CD4-positive, alpha-beta T cell (primary cell): Measurements from ENCODE around the gene CRLF3. TPM values are rescaled to one million over a fixed set of nuclear protein-coding genes. Genes with fewer than 3 reads are reported as not detected.
"Not testable (repeated sequence)": the region's sequence is repeated elsewhere in the genome, so short reads cannot be mapped to it uniquely, and the experiment has no call there.

Experiments used
- ATAC-seq: fragments of 200-7000 bp; cut with Tn5 transposase; one replicate; pipeline ENCODE4 v1.10.0; 2022; ENCODE audit warnings: mild to moderate bottlenecking; ENCODE audit not compliant: poor library complexity
- CTCF ChIA-PET: fragments of 350-600 bp; sonication (Branson Sonifier 250); formaldehyde crosslinking; loops from one replicate; lab custom pipeline; 2021; ENCODE audit warnings: antibody characterized with exemption, inconsistent platforms; lab: Charles Lee
- POLR2A ChIA-PET: fragments of 350-600 bp; sonication (Branson Sonifier 250); formaldehyde crosslinking; loops from one replicate; lab custom pipeline; 2021; ENCODE audit warnings: antibody characterized with exemption, inconsistent platforms; lab: Charles Lee
- DNase-seq, 14 experiments: peaks; one replicate each; pipeline ENCODE4 v3.0.0-alpha.2; 2013 to 2020; ENCODE audit warnings: mixed read lengths in 2 of 14
- H3K27ac ChIP-seq, 2 donors: one replicate each; pipeline versions ENCODE4 v1.5.1 to v1.7.0; 2013; ENCODE audit warnings: low read length in 2 of 2, low read depth in 1 of 2, mild to moderate bottlenecking in 1 of 2
- H3K27me3 ChIP-seq, 2 experiments: 1 replicate in 1 of 2; 2 replicates in 1 of 2; pipeline versions ENCODE4 v1.6.1 to v1.7.0; 2013; ENCODE audit warnings: low read length in 2 of 2, control low read depth in 1 of 2, mild to moderate bottlenecking in 1 of 2, moderate library complexity in 1 of 2; ENCODE audit not compliant: insufficient read depth in 2 of 2, control insufficient read depth in 1 of 2
- H3K36me3 ChIP-seq: one replicate; pipeline ENCODE4 v1.6.1; 2013; ENCODE audit warnings: low read length, control low read depth; ENCODE audit not compliant: insufficient read depth
- H3K4me1 ChIP-seq: one replicate; pipeline ENCODE4 v1.6.1; 2013; ENCODE audit warnings: low read length, control low read depth; ENCODE audit not compliant: insufficient read depth
- H3K4me3 ChIP-seq: one replicate; pipeline ENCODE4 v1.5.1; 2013; ENCODE audit warnings: mild to moderate bottlenecking, low read length, moderate library complexity
- H3K9me3 ChIP-seq, 2 experiments: 1 replicate in 1 of 2; 2 replicates in 1 of 2; pipeline versions ENCODE4 v1.6.1 to v1.7.0; 2013; ENCODE audit warnings: low read length in 2 of 2, mild to moderate bottlenecking in 2 of 2, control low read depth in 1 of 2, moderate library complexity in 1 of 2; ENCODE audit not compliant: control insufficient read depth in 1 of 2, insufficient read depth in 1 of 2
- H3K27ac Mint-ChIP-seq: one replicate; pipeline ENCODE4 v1.8.0; 2020; ENCODE audit warnings: mixed read lengths
- H3K27me3 Mint-ChIP-seq: one replicate; pipeline ENCODE4 v1.8.0; 2021; ENCODE audit warnings: mixed read lengths
- H3K36me3 Mint-ChIP-seq: one replicate; pipeline ENCODE4 v1.8.0; 2021; ENCODE audit warnings: low read depth, mixed read lengths
- H3K4me1 Mint-ChIP-seq: one replicate; pipeline ENCODE4 v1.8.0; 2021; ENCODE audit warnings: low read depth, mixed read lengths
- H3K4me3 Mint-ChIP-seq: one replicate; pipeline ENCODE4 v1.8.0; 2020; ENCODE audit warnings: mild to moderate bottlenecking, mixed read lengths
- H3K9me3 Mint-ChIP-seq: one replicate; pipeline ENCODE4 v1.8.0; 2020; ENCODE audit warnings: mixed read lengths
- CTCF ChIP-seq: fragments of 200-600 bp; IDR thresholded peaks from one replicate; pipeline ENCODE4 v1.8.0; 2022; ENCODE audit warnings: antibody characterized with exemption, mild to moderate bottlenecking
- intact Hi-C, 2 experiments: fragments of 100-400 bp; cut with DNase I in 1 of 2; cut with micrococcal nuclease in 1 of 2; formaldehyde crosslinking; loops; one replicate each; pipeline versions ENCODE4 v1.15.1 to v1.9.0; 2023 to 2025; cut with DNase I, micrococcal nuclease
- total RNA-seq, 174 experiments: library from RNA in 2 of 174; stranded (reverse) in 2 of 174; gene quantifications; one replicate each; pipeline ENCODE4 v1.2.3 and lab custom pipeline; 2021 to 2026

Gene CRLF3
- total RNA-seq, 2 experiments from 2014 or later, result 60.9 to 62.9 TPM

GRCh38 chr17:30761060-30761459, 63.4 kb downstream of the CRLF3 start:
- Mint-ChIP-seq H3K36me3 (peaks cover 39% of the 10 kb centered on the region), H3K27ac (no peak overlapping the region), H3K4me3 (no peak overlapping the region), H3K27me3 (no peaks in the 10 kb centered on the region), H3K9me3 (no peaks in the 10 kb centered on the region), H3K4me1 (no peaks in the 10 kb centered on the region)
- Histone ChIP-seq H3K4me3 (no peak overlapping the region), H3K27me3 (no peaks in the 10 kb centered on the region), H3K4me1 (no peaks in the 10 kb centered on the region), H3K36me3 (peaks cover 15% of the 10 kb centered on the region), H3K9me3 (no peaks in the 10 kb centered on the region), H3K27ac (no peak overlapping the region)
- ChIA-PET CTCF (interaction anchor here (0.6 kb wide), 1 partner anchor 10 kb away, joined by 3 read pairs; no protein-coding TSS in a partner anchor), POLR2A (no interaction called here)
- no peak for ATAC-seq
- intact Hi-C loops, result no loop called here
- TF ChIP-seq CTCF, result no peak
- no peak for DNase-seq

GRCh38 chr17:30753291-30753690, 71.2 kb downstream of the CRLF3 start:
- H3K4me3 Mint-ChIP-seq, DNase-seq, H3K27ac ChIP-seq, H3K9me3 ChIP-seq, H3K9me3 Mint-ChIP-seq, H3K4me3 ChIP-seq, H3K27ac Mint-ChIP-seq, CTCF ChIA-PET, H3K4me1 Mint-ChIP-seq, intact Hi-C loops, POLR2A ChIA-PET, ATAC-seq, H3K4me1 ChIP-seq, H3K27me3 Mint-ChIP-seq, H3K27me3 ChIP-seq: not testable (repeated sequence)
- peaks cover 12% of the 10 kb centered on the region for H3K36me3 ChIP-seq
- peaks cover 35% of the 10 kb centered on the region for H3K36me3 Mint-ChIP-seq

DNA sequence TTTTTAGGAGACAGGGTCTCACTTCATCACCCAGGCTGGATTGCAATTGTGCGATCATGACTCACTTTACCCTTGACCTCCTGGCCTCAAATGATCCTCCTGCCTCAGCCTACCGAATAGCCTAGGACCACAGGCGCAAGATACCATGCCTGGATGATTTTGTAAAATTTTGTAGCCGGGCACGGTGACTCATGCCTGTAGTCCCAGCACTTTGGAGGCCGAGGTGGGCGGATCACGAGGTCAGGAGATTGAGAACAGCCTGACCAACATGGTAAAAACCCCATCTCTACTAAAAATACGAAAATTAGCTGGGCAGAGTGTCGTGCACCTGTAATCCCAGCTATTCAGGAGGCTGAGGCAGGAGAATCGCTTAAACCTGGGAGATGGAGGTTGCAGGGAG, 73.5 kb downstream of the CRLF3 start:
- H3K4me3 ChIP-seq, H3K27me3 ChIP-seq, H3K4me1 Mint-ChIP-seq, intact Hi-C loops, H3K27ac Mint-ChIP-seq, DNase-seq, H3K9me3 ChIP-seq, H3K27ac ChIP-seq, ATAC-seq, CTCF ChIA-PET, POLR2A ChIA-PET, H3K27me3 Mint-ChIP-seq, H3K4me3 Mint-ChIP-seq, H3K9me3 Mint-ChIP-seq, H3K4me1 ChIP-seq: not testable (repeated sequence)
- H3K36me3 ChIP-seq, result peaks cover 15% of the 10 kb centered on the region
- peaks cover 33% of the 10 kb centered on the region for H3K36me3 Mint-ChIP-seq

DNA sequence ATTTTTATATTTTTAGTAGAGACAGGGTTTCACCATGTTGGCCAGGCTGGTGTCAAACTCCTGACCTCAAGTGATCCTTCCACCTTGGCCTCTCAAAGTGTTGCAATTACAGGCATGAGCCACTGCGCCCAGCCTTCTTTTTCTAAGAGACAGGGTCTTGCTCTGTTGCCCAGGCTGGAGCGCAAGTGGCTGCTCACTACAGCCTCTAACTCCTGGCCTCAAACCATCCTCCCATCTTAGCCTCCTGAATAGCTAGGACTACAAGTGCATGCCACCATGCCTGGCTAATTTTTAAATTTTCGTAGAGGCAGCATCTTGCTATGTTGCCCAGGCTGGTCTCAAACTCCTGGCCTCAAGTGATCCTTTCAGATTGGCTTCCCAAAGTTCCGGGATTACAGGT, 76.9 kb downstream of the CRLF3 start:
- H3K9me3 ChIP-seq, H3K4me1 ChIP-seq, DNase-seq, H3K27me3 Mint-ChIP-seq, POLR2A ChIA-PET, H3K4me3 Mint-ChIP-seq, ATAC-seq, H3K4me1 Mint-ChIP-seq, H3K27ac ChIP-seq, CTCF ChIA-PET, intact Hi-C loops, H3K27ac Mint-ChIP-seq, H3K4me3 ChIP-seq, H3K9me3 Mint-ChIP-seq, H3K27me3 ChIP-seq: not testable (repeated sequence)
- H3K36me3 Mint-ChIP-seq, result peaks cover 38% of the 10 kb centered on the region
- H3K36me3 ChIP-seq, result peaks cover 13% of the 10 kb centered on the region

DNA sequence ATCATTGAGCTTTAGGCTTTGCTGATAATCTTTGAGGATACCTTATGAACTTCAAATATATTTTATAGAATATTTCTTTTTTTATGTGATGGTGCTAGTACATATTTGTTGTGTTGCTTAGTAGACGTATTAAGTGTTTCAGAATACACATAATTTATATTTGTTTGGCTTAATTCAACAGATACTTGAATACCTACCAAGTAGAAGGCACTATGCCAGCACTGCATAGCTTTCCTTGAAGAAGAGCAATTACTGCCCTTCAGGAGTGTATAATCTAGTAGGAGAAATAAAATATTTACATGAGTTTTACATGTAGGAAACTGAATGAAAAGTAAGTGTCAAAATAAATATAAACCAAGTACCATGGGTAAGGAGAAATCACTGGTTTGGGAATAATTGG, 81.8 kb downstream of the CRLF3 start:
- peaks cover 40% of the 10 kb centered on the region for H3K36me3 Mint-ChIP-seq
- H3K4me1 ChIP-seq, H3K36me3 ChIP-seq, H3K27ac Mint-ChIP-seq, ATAC-seq, H3K4me3 Mint-ChIP-seq, H3K27me3 ChIP-seq, H3K4me1 Mint-ChIP-seq, POLR2A ChIA-PET, CTCF ChIA-PET, DNase-seq, intact Hi-C loops, H3K9me3 Mint-ChIP-seq, H3K27me3 Mint-ChIP-seq, H3K27ac ChIP-seq, H3K4me3 ChIP-seq, H3K9me3 ChIP-seq: not testable (repeated sequence)

GRCh38 chr17:30736371-30736770, 88.1 kb downstream of the CRLF3 start:
- H3K9me3 ChIP-seq, POLR2A ChIA-PET, H3K4me3 ChIP-seq, H3K36me3 ChIP-seq, H3K27me3 Mint-ChIP-seq, intact Hi-C loops, H3K27ac ChIP-seq, H3K4me3 Mint-ChIP-seq, H3K4me1 ChIP-seq, H3K27me3 ChIP-seq, H3K9me3 Mint-ChIP-seq, ATAC-seq, H3K27ac Mint-ChIP-seq, DNase-seq: not testable (repeated sequence)
- CTCF ChIA-PET, result interaction anchor here (0.7 kb wide), 1 partner anchor 793 kb away, joined by 3 read pairs; no protein-coding TSS in a partner anchor
- Mint-ChIP-seq H3K4me1 (peaks cover 14% of the 10 kb centered on the region), H3K36me3 (peaks cover 37% of the 10 kb centered on the region)
